ENCODE data around the gene XPNPEP3.

XPNPEP3 gene

DNA sequence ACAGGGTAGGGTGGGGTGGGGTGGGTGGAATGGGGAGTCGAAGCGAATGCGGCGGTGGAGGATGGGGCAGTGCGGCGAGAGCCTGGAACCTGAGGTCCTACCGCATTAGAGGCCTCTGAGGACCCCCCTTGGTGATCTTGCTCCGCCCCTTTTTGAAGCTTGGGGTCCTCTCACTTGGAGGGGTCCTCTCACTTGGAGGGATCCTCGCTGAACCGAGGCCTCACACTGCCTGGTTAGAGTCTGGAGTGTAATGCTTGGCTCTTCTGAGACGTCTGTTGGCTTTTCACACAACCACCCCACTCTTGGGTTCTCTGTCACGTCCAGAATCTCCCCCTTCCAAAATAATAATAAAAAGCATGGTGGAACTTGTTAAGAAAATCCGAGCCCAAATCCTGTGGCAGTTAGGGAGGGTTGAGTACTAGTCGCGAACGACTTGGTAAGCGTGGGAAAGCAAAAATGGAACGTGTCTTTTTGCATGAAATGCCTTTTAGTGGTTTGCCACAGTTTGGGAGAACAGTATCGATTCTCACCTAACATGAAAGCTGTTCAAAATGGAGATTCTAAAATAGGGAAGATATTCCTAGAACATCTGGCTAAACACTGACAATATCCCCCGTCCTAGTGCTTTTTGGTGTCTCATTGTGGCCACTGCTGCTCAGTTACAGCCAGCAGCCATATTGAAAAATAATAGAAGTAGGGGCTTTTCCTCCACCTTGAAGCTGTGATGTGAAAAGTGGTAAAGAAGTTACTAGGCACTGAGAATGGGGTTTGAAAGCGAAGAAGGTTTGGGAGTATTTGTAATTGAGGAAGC, 95.1 kb downstream of the XPNPEP3 start:
- peaks cover 35% of the 10 kb centered on the region for H3K36me3 ChIP-seq
- TF ChIP-seq, protein P1, sequence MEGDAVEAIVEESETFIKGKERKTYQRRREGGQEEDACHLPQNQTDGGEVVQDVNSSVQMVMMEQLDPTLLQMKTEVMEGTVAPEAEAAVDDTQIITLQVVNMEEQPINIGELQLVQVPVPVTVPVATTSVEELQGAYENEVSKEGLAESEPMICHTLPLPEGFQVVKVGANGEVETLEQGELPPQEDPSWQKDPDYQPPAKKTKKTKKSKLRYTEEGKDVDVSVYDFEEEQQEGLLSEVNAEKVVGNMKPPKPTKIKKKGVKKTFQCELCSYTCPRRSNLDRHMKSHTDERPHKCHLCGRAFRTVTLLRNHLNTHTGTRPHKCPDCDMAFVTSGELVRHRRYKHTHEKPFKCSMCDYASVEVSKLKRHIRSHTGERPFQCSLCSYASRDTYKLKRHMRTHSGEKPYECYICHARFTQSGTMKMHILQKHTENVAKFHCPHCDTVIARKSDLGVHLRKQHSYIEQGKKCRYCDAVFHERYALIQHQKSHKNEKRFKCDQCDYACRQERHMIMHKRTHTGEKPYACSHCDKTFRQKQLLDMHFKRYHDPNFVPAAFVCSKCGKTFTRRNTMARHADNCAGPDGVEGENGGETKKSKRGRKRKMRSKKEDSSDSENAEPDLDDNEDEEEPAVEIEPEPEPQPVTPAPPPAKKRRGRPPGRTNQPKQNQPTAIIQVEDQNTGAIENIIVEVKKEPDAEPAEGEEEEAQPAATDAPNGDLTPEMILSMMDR (IDR thresholded peaks at IDR 0.05; ENCODE audit: low read depth, low read length), result no peak
- H3K9me3 ChIP-seq (ENCODE audit: severe bottlenecking), result no peaks in the 10 kb centered on the region
- peak overlapping the region; percentile 97 for H3K27ac ChIP-seq
- H3K4me3 ChIP-seq (ENCODE audit: low read depth, low read length), result peak overlapping the region; percentile 70
- no peaks in the 10 kb centered on the region for H3K27me3 ChIP-seq (ENCODE audit: insufficient read depth, low read depth, severe bottlenecking)
- no peak for DNase-seq

DNA sequence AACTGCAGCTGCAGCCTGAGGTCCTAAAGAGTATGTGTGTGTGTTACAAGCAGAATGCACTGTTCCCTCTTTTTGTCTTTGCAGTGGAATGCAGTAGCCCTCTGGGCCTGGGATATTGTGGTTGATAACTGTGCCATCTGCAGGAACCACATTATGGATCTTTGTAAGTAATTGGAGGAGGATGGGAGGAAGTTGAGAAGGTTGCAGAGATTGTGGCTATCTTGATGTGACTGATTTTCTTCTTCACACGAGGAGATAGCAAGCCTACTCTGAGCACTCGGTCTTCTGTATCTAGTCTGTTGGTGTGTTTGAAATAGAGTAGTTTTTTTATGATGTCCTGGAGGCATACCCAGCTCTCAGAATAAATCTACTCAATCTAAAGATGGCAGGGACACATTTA, 96.5 kb downstream of the XPNPEP3 start:
- H3K9me3 ChIP-seq (ENCODE audit: severe bottlenecking), result no peaks in the 10 kb centered on the region
- TF ChIP-seq, protein P1 (IDR thresholded peaks at IDR 0.05; ENCODE audit: low read depth, low read length), result no peak
- H3K4me3 ChIP-seq (ENCODE audit: low read depth, low read length), result no peak overlapping the region
- H3K27ac ChIP-seq, result no peak overlapping the region
- DNase-seq, result no peak
- H3K27me3 ChIP-seq (ENCODE audit: insufficient read depth, low read depth, severe bottlenecking), result no peaks in the 10 kb centered on the region
- peaks cover 42% of the 10 kb centered on the region for H3K36me3 ChIP-seq

DNA sequence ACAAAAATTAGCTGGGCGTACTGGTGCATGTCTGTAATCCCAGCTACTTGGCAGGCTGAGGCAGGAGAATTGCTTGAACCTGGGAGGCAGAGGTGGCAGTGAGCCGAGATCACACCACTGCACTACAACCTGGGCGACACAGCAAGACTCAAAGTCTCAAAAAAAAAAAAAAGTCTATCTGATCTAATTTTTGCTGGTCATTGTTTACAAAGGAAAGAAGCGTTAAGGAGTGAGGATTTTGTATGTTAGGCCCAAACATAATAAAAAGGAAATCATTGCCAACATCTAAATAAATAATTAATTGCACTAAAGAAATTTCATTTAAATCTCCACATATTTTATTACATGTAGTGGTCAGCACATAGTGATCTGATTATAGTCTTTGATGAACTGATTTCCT, 97.2 kb downstream of the XPNPEP3 start:
- H3K4me3 ChIP-seq (ENCODE audit: low read depth, low read length), result no peak overlapping the region
- no peaks in the 10 kb centered on the region for H3K27me3 ChIP-seq (ENCODE audit: insufficient read depth, low read depth, severe bottlenecking)
- TF ChIP-seq, protein P1 (IDR thresholded peaks at IDR 0.05; ENCODE audit: low read depth, low read length), result no peak
- H3K27ac ChIP-seq, result no peak overlapping the region
- DNase-seq, result no peak
- peaks cover 44% of the 10 kb centered on the region for H3K36me3 ChIP-seq
- no peaks in the 10 kb centered on the region for H3K9me3 ChIP-seq (ENCODE audit: severe bottlenecking)

DNA sequence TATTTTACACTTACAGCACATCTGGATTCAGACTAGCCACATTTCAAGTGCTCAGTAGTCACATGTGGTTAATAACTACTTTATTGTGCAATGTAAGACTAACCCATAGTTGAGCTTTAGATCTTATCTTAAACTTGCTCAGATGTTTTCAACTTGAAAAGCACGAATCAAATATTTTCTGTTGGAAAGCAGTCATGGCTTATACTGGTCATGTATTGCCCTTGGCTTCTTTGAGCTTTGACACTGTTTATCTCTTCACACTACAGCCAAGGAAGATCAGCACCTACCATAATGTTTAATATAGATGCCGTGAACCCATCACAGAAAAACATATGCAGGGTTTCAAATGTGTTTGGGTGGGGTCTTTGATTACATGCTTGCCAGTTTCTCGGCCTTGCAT, 98.6 kb downstream of the XPNPEP3 start:
- H3K36me3 ChIP-seq, result peaks cover 49% of the 10 kb centered on the region
- TF ChIP-seq, protein P1 (IDR thresholded peaks at IDR 0.05; ENCODE audit: low read depth, low read length), result no peak

DNA sequence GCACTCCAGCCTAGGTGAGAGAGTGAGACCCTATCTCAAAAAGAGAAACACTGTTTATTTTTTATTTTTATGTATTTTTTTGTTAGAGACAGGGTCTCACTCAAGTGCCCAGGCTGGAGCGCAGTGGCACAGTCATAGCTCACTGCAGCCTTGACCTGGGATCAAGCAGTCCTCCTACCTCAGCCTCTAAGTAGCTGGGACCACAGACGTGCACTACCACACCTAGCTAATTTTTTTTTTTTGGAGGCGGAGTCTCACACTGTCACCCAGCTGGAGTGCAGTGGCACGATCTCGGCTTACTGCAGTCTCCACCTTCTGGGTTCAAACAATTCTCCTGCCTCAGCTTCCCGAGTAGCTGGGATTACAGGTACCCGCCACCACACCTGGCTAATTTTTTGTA, 100.7 kb downstream of the XPNPEP3 start:
- TF ChIP-seq, protein P1 (IDR thresholded peaks at IDR 0.05; ENCODE audit: low read depth, low read length), result no peak
- Histone ChIP-seq H3K4me3 (ENCODE audit: low read depth, low read length) (no peak overlapping the region), H3K27me3 (ENCODE audit: insufficient read depth, low read depth, severe bottlenecking) (no peaks in the 10 kb centered on the region), H3K36me3 (peaks cover 58% of the 10 kb centered on the region), H3K27ac (no peak overlapping the region), H3K9me3 (ENCODE audit: severe bottlenecking) (no peaks in the 10 kb centered on the region)
- DNase-seq, result no peak

More for the DNA sequence above, 98.6 kb downstream of the XPNPEP3 start:
- DNase-seq, result no peak
- no peaks in the 10 kb centered on the region for H3K27me3 ChIP-seq (ENCODE audit: insufficient read depth, low read depth, severe bottlenecking)
- no peak overlapping the region for H3K27ac ChIP-seq
- H3K9me3 ChIP-seq (ENCODE audit: severe bottlenecking), result no peaks in the 10 kb centered on the region
- H3K4me3 ChIP-seq (ENCODE audit: low read depth, low read length), result no peak overlapping the region

DNA sequence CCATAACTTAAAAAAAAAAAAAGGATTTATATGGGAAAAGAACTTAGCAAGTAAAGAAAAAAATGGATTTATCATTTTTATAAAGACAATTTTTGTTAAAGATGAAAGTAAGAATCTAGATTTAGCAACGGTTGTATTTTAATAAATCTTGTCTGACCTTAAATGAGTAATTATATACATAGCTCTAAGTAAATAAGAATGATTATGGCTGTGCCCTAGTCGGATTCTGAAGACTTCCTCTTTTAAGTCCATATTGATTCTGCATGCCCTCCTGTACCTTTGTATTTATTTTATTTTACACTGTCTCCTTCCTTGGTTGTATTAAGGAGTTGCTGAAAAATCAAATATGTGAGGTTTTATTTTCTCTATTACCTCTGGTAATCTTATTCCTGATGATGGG, 101.4 kb downstream of the XPNPEP3 start:
- DNase-seq, result no peak
- H3K36me3 ChIP-seq, result peaks cover 61% of the 10 kb centered on the region
- H3K27ac ChIP-seq, result no peak overlapping the region
- H3K27me3 ChIP-seq (ENCODE audit: insufficient read depth, low read depth, severe bottlenecking), result no peaks in the 10 kb centered on the region
- TF ChIP-seq, protein P1 (IDR thresholded peaks at IDR 0.05; ENCODE audit: low read depth, low read length), result no peak
- no peaks in the 10 kb centered on the region for H3K9me3 ChIP-seq (ENCODE audit: severe bottlenecking)
- H3K4me3 ChIP-seq (ENCODE audit: low read depth, low read length), result no peak overlapping the region

Data from WERI-Rb-1 (cell line).